Fibroblast of skin of left biceps (primary cell): ENCODE data around the gene F2.
"Not testable (repeated sequence)": the region's sequence is repeated elsewhere in the genome, so short reads cannot be mapped to it uniquely, and the experiment has no call there.

Experiments
- DNase-seq, 2 experiments: peaks; one replicate each; pipeline ENCODE4 v3.0.0-alpha.2; 2013; ENCODE audit warnings: low read depth in 2 of 2

F2 gene

GRCh38 chr11:46717825-46718154, 1.2 kb upstream of the F2 start:
- DNase-seq, result not testable (repeated sequence)

- no peak for DNase-seq
Measured at GRCh38 chr11:46718155-46719019, 626 bp upstream of the F2 start.

GRCh38 chr11:46719543-46720218, 668 bp downstream of the F2 start:
- DNase-seq, result no peak

- no peak for DNase-seq
Measured at GRCh38 chr11:46721286-46721685, 2.3 kb downstream of the F2 start.

- DNase-seq, result no peak
Measured at GRCh38 chr11:46722566-46723358, 3.7 kb downstream of the F2 start.

- DNase-seq, result no peak
Measured at GRCh38 chr11:46723359-46723680, 4.3 kb downstream of the F2 start.

- DNase-seq, result no peak
Measured at GRCh38 chr11:46724088-46724487, 5.1 kb downstream of the F2 start.

GRCh38 chr11:46725338-46726205, 6.6 kb downstream of the F2 start:
- no peak for DNase-seq

GRCh38 chr11:46726206-46726862, 7.3 kb downstream of the F2 start:
- no peak for DNase-seq

- no peak for DNase-seq
Measured at GRCh38 chr11:46727952-46728658, 9.1 kb downstream of the F2 start.

- no peak for DNase-seq
Measured at GRCh38 chr11:46728659-46729040, 9.6 kb downstream of the F2 start.

GRCh38 chr11:46729110-46730027, 10.4 kb downstream of the F2 start:
- no peak for DNase-seq

- no peak for DNase-seq
Measured at GRCh38 chr11:46731545-46731944, 12.5 kb downstream of the F2 start.

- no peak for DNase-seq
Measured at GRCh38 chr11:46733234-46733633, 14.2 kb downstream of the F2 start.

- DNase-seq, result no peak
Measured at GRCh38 chr11:46736146-46736545, 17.1 kb downstream of the F2 start.

GRCh38 chr11:46736615-46737014, 17.6 kb downstream of the F2 start:
- peak in 1 of 2 experiments; percentile 10 for DNase-seq

- no peak for DNase-seq
Measured at GRCh38 chr11:46737699-46738098, 18.7 kb downstream of the F2 start.

GRCh38 chr11:46738887-46739286, 19.9 kb downstream of the F2 start:
- no peak for DNase-seq
